ENCODE data around the gene MPRIP.

GRCh38 chr17:17127730-17128291, 85.6 kb downstream of the MPRIP start:
- TF ChIP-seq CTCF (conservative IDR thresholded peaks at IDR 0.05; ENCODE audit: low read depth, low read length) (no peak), EZH2 (IDR thresholded peaks at IDR 0.05; ENCODE audit: low read length, unreplicated experiment) (no peak), EZH2phosphoT487 (IDR thresholded peaks at IDR 0.05; ENCODE audit: borderline replicate concordance, low read length) (no peak)
